ENCODE measurements around the gene CFAP410.

GRCh38 chr21:44291078-44291935 lies 47.9 kb downstream of the CFAP410 start:
- TF ChIP-seq CTCF (IDR thresholded peaks at IDR 0.05), result no peak
- no peak for TF ChIP-seq POLR2AphosphoS5 (IDR thresholded peaks at IDR 0.05)
- no peak for TF ChIP-seq POLR2A (IDR thresholded peaks at IDR 0.05)

Measured in prostate gland (tissue), 2 donors.